CD1c-positive myeloid dendritic cell (primary cell): ENCODE data around the gene SCN3B.

ENCODE experiments used
- DNase-seq: peaks from one replicate; pipeline ENCODE4 v3.0.0-alpha.2; 2016; ENCODE audit errors: extremely low spot score

SCN3B gene

GRCh38 chr11:123653827-123654565, 428 bp downstream of the SCN3B start:
- DNase-seq = peak; percentile 24

GRCh38 chr11:123653483-123653826, 969 bp downstream of the SCN3B start:
- no peak for DNase-seq

GRCh38 chr11:123652599-123652998, 1.8 kb downstream of the SCN3B start:
- no peak for DNase-seq

- no peak for DNase-seq
Observed at GRCh38 chr11:123650901-123651300, 3.5 kb downstream of the SCN3B start.

- no peak for DNase-seq
Observed at GRCh38 chr11:123645286-123645975, 9.0 kb downstream of the SCN3B start.

GRCh38 chr11:123642435-123642834, 12.0 kb downstream of the SCN3B start:
- no peak for DNase-seq

GRCh38 chr11:123641495-123641840, 13.0 kb downstream of the SCN3B start:
- no peak for DNase-seq

- peak; percentile 35 for DNase-seq
Observed at GRCh38 chr11:123640677-123641494, 13.5 kb downstream of the SCN3B start.

- no peak for DNase-seq
Observed at GRCh38 chr11:123640029-123640428, 14.4 kb downstream of the SCN3B start.

GRCh38 chr11:123630126-123630608, 24.3 kb downstream of the SCN3B start:
- DNase-seq = no peak

- DNase-seq = no peak
Observed at GRCh38 chr11:123628936-123629683, 25.3 kb downstream of the SCN3B start.

GRCh38 chr11:123624974-123625373, 29.4 kb downstream of the SCN3B start:
- DNase-seq = no peak

- DNase-seq = no peak
Observed at GRCh38 chr11:123622576-123622975, 31.8 kb downstream of the SCN3B start.

- DNase-seq = no peak
Observed at GRCh38 chr11:123616505-123617198, 37.8 kb downstream of the SCN3B start.

- no peak for DNase-seq
Observed at GRCh38 chr11:123611698-123612097, 42.7 kb downstream of the SCN3B start.

GRCh38 chr11:123608945-123609344, 45.5 kb downstream of the SCN3B start:
- DNase-seq = no peak

GRCh38 chr11:123608371-123608770, 46.1 kb downstream of the SCN3B start:
- DNase-seq = no peak

GRCh38 chr11:123607781-123608180, 46.6 kb downstream of the SCN3B start:
- no peak for DNase-seq

- peak; percentile 34 for DNase-seq
Observed at GRCh38 chr11:123603666-123604065, 50.8 kb downstream of the SCN3B start.

- DNase-seq = no peak
Observed at GRCh38 chr11:123601743-123602142, 52.7 kb downstream of the SCN3B start.

- no peak for DNase-seq
Observed at GRCh38 chr11:123601136-123601535, 53.3 kb downstream of the SCN3B start.
